GM18502 (cell line): Measurements from ENCODE around the gene FIGNL2.

ENCODE experiments used
- ATAC-seq: cut with Tn5 transposase; IDR thresholded peaks from one replicate; pipeline ENCODE4 v1.9.1; 2021; ENCODE audit warnings: mild to moderate bottlenecking; ENCODE audit not compliant: unreplicated experiment, poor library complexity

Gene FIGNL2

GRCh38 chr12:51862947-51863346 is 14.4 kb upstream of the FIGNL2 start:
- ATAC-seq = no peak

- no peak for ATAC-seq
Measured at GRCh38 chr12:51860986-51861385, 12.5 kb upstream of the FIGNL2 start.

- no peak for ATAC-seq
Measured at GRCh38 chr12:51855586-51856428, 7.3 kb upstream of the FIGNL2 start.

GRCh38 chr12:51852404-51853137 is 4.1 kb upstream of the FIGNL2 start:
- ATAC-seq = no peak

- ATAC-seq = no peak
Measured at GRCh38 chr12:51851413-51852124, 3.1 kb upstream of the FIGNL2 start.

- ATAC-seq = no peak
Measured at GRCh38 chr12:51850965-51851299, 2.4 kb upstream of the FIGNL2 start.

GRCh38 chr12:51850081-51850964 is 1.8 kb upstream of the FIGNL2 start:
- ATAC-seq = no peak

- ATAC-seq = no peak
Measured at GRCh38 chr12:51848841-51849735, 570 bp upstream of the FIGNL2 start.

- no peak for ATAC-seq
Measured at GRCh38 chr12:51847643-51848325, 734 bp downstream of the FIGNL2 start.

GRCh38 chr12:51846911-51847642 is 1.4 kb downstream of the FIGNL2 start:
- ATAC-seq = no peak

GRCh38 chr12:51846271-51846691 is 2.2 kb downstream of the FIGNL2 start:
- ATAC-seq = no peak

GRCh38 chr12:51845482-51845881 is 3.0 kb downstream of the FIGNL2 start:
- no peak for ATAC-seq

- ATAC-seq = no peak
Measured at GRCh38 chr12:51844854-51845253, 3.7 kb downstream of the FIGNL2 start.

- no peak for ATAC-seq
Measured at GRCh38 chr12:51841727-51842126, 6.8 kb downstream of the FIGNL2 start.

- no peak for ATAC-seq
Measured at GRCh38 chr12:51840966-51841365, 7.6 kb downstream of the FIGNL2 start.

GRCh38 chr12:51839310-51839947 is 9.1 kb downstream of the FIGNL2 start:
- no peak for ATAC-seq

GRCh38 chr12:51838762-51839161 is 9.8 kb downstream of the FIGNL2 start:
- ATAC-seq = no peak
